Activated T-cell treated with anti-CD3 and anti-CD28 coated beads, Interleukin-2, amount 50 U/mL, for 4 hours (primary cell): Measurements from ENCODE around the gene REG3A. TPM values are rescaled to one million over a fixed set of nuclear protein-coding genes. Genes with fewer than 3 reads are reported as not detected.

Experiments
- ATAC-seq, 2 donors: fragments of 200-7000 bp; cut with Tn5 transposase; one replicate each; pipeline ENCODE4 v1.10.0; 2021
- DNase-seq: peaks from one replicate; pipeline ENCODE4 v3.0.0-alpha.2; 2020
- H3K27me3 Mint-ChIP-seq: one replicate; pipeline ENCODE4 v1.8.0; 2021; ENCODE audit warnings: low read depth, mixed read lengths
- H3K36me3 Mint-ChIP-seq: one replicate; pipeline ENCODE4 v1.8.0; 2022; ENCODE audit warnings: mixed read lengths; ENCODE audit not compliant: insufficient read depth
- H3K4me1 Mint-ChIP-seq: one replicate; pipeline ENCODE4 v1.8.0; 2021; ENCODE audit warnings: low read depth, mixed read lengths
- H3K4me3 Mint-ChIP-seq: one replicate; pipeline ENCODE4 v1.8.0; 2021; ENCODE audit warnings: mild to moderate bottlenecking, moderate library complexity, mixed read lengths
- H3K9me3 Mint-ChIP-seq: one replicate; pipeline ENCODE4 v1.8.0; 2021; ENCODE audit warnings: mixed read lengths
- total RNA-seq, 3 donors: library from RNA; stranded (reverse); gene quantifications; one replicate each; pipeline ENCODE4 v1.2.1, GENCODE V29; 2021

The REG3A gene
- under 1 TPM in 1 of 3 donors, not detected in 2; 0.41 TPM for total RNA-seq

DNA sequence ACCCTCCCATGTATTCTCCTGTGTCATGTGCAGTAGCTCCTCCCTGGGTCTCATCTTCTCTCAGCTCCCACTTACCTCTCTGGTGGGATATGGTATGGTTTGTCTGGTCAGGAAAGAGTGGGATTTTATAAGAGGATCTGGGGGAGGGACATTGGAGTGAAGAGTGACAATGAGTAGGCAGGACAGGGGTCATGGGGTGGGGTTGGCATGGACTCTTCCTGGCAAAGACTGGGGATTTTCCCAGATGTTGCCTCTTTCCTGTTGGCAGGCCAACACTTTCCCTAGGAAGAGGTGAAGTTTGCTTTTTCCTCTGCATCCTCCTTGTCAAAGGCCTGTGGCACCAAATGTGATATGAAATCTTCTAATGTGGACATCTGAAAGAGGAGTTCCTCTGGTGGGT is at the start of gene REG3A:
Gene REG3A, minus strand, starts transcription at position 101 of the 400 bp plus-strand sequence. CDS start 348 bp downstream, outside the sequence.
- ATAC-seq (no peak), DNase-seq (no peak)
- H3K4me3 Mint-ChIP-seq: no peak within 1 kb of the TSS
- no peaks in the 10 kb centered on the region for H3K4me1 Mint-ChIP-seq
- H3K36me3 Mint-ChIP-seq: no peaks in the 10 kb centered on the region
- peaks cover 12% of the 10 kb centered on the region for H3K9me3 Mint-ChIP-seq
- no peaks in the 10 kb centered on the region for H3K27me3 Mint-ChIP-seq

DNA sequence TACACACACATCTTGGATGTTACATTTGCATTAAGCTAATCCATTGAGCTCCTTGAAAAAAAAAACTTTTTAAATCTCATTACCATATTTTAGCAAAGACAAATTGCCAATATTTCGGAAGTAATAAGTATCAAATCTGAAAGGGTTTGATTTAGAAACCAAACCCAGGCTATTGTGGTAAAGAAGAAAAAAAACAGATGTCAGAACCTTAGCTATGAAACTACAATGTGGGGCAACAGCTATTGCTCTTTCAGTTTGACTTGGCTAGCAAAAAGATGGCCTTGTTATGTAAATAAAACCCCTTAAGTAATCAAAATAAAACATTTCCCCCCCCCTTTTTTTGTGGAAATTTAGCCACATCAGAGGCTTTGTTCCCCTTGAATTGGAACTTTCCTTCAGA is 41.2 kb upstream of the REG3A start:
- Mint-ChIP-seq H3K27me3 (no peaks in the 10 kb centered on the region), H3K9me3 (peaks cover 7% of the 10 kb centered on the region), H3K4me3 (no peak overlapping the region), H3K4me1 (no peaks in the 10 kb centered on the region), H3K36me3 (no peaks in the 10 kb centered on the region)
- DNase-seq: no peak
- no peak for ATAC-seq

DNA sequence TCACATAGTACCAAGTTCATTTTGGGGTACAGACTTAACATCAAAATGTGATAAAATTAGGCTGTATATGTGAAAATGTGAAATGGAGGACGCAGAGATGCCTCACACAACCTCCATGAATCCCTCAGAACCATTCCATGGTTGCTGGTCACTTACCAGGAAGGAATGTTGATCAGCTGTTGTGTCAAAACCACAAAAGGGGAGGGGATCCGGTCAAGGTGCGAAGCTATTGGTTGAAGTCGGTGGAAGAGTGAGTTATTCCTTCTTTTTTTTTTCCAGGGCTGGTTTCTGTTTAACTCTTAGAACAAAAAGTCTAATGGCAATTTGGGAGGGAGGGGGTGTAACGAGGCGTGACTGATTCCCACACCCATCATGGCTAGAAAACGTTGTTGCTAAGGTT is 32.3 kb upstream of the REG3A start:
- Mint-ChIP-seq H3K36me3 (no peaks in the 10 kb centered on the region), H3K9me3 (no peaks in the 10 kb centered on the region), H3K4me1 (no peaks in the 10 kb centered on the region), H3K4me3 (no peak overlapping the region), H3K27me3 (no peaks in the 10 kb centered on the region)
- ATAC-seq (no peak), DNase-seq (no peak)

DNA sequence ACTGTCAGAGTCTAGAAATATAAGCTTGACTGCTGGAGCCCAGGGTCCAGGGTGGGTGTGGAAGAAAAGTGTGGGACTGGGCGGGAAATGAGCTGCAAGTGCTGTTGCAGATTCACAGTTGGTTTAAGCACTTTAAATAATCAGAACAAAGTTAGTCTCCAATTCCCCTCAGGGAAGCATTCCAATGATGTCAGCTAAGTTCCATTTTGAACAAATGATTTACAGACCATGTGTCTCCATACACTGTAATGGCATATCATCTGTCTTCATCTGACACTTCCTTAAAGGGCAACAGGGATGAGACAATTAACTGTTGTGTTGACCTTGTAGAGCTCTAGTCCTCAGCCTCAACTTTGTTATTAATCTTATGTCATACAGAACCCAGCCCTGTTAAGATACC is 31.5 kb upstream of the REG3A start:
- Mint-ChIP-seq H3K9me3 (peaks cover 1% of the 10 kb centered on the region), H3K27me3 (no peaks in the 10 kb centered on the region), H3K36me3 (no peaks in the 10 kb centered on the region), H3K4me3 (no peak overlapping the region), H3K4me1 (no peaks in the 10 kb centered on the region)
- DNase-seq (no peak), ATAC-seq (no peak)

DNA sequence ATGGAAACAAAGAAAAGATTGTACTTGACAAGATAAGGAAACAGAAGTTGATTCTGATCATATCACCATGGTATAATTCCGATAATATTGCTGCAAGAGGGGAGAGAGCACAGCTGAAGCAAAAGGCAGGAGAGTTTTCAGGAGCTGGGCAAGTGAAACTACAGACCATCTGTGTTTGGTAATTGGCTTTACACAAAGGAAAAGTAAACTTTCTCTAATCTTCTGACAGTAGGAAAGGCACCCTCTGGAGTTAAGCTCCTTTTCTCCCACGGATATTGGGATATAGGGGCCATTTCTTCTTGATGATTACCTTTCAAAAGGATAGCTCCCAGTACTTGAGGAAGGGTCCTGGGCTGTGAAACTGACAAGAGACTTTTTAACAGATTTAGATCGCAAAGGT is 29.9 kb upstream of the REG3A start:
- peaks cover 13% of the 10 kb centered on the region for H3K9me3 Mint-ChIP-seq
- H3K4me1 Mint-ChIP-seq: no peaks in the 10 kb centered on the region
- no peak overlapping the region for H3K4me3 Mint-ChIP-seq
- no peak for DNase-seq
- no peaks in the 10 kb centered on the region for H3K36me3 Mint-ChIP-seq
- no peak for ATAC-seq
- no peaks in the 10 kb centered on the region for H3K27me3 Mint-ChIP-seq

DNA sequence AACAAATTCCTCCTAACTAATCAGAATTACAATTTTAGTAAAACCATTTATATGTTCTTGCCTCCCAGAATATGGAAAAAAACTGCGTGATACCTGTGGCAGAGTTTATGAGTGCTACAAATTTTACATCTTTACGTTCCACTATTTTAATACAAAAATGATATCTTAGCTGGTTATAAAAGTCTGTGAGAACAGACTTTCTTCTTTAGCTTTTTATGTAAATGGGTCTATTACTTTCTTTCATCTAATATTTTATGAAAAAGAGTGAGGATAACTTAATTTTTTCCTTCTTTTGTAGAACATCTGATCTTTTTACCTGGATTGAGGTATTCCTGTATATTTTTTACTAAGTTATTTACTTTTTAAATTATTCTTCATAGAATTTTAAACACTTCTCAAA is 22.1 kb upstream of the REG3A start:
- Mint-ChIP-seq H3K36me3 (no peaks in the 10 kb centered on the region), H3K27me3 (no peaks in the 10 kb centered on the region), H3K9me3 (peaks cover 43% of the 10 kb centered on the region), H3K4me3 (no peak overlapping the region), H3K4me1 (no peaks in the 10 kb centered on the region)
- no peak for ATAC-seq
- no peak for DNase-seq

DNA sequence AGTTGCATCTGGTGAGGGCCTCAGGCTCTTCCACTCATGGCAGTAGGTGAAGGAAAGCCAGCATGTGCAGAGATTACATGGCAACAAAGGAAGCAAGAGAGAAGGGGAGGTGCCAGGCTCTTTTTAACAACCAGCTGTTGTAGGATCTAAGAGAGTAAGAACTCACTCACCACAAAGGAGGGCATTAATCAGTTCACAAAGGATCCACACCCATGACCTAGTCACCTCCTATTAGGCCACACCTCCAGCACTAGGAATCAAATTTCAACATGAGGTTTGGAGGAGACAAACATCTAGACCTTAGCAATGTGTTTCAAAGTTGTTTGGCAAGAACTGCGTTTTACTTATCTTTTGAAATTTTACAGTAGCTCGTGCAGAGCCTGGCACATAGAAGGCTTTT is 20.5 kb upstream of the REG3A start:
- peaks cover 38% of the 10 kb centered on the region for H3K9me3 Mint-ChIP-seq
- DNase-seq: no peak
- ATAC-seq: no peak
- no peaks in the 10 kb centered on the region for H3K27me3 Mint-ChIP-seq
- no peaks in the 10 kb centered on the region for H3K36me3 Mint-ChIP-seq
- no peaks in the 10 kb centered on the region for H3K4me1 Mint-ChIP-seq
- no peak overlapping the region for H3K4me3 Mint-ChIP-seq

DNA sequence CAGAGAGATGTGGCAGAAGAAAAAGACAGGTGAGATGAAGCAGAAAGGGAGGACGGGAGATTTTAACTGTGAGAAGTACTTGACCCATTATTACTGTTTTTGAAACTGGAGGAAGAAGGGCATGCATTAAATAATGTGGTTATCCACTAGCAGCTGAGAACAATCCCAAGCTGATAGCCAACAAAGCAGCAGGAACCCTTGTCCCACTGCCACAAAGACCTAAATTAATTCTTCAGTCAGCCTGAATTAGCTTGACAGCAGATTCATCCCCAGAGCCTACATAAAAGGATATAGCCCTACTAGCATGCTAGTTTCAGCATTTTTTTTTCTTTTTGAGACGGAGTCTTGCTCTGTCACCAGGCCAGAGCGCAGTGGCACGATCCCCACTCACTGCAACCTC is 19.5 kb upstream of the REG3A start:
- Mint-ChIP-seq H3K27me3 (no peaks in the 10 kb centered on the region), H3K9me3 (peaks cover 31% of the 10 kb centered on the region), H3K36me3 (no peaks in the 10 kb centered on the region), H3K4me3 (no peak overlapping the region), H3K4me1 (no peaks in the 10 kb centered on the region)
- no peak for ATAC-seq
- no peak for DNase-seq

DNA sequence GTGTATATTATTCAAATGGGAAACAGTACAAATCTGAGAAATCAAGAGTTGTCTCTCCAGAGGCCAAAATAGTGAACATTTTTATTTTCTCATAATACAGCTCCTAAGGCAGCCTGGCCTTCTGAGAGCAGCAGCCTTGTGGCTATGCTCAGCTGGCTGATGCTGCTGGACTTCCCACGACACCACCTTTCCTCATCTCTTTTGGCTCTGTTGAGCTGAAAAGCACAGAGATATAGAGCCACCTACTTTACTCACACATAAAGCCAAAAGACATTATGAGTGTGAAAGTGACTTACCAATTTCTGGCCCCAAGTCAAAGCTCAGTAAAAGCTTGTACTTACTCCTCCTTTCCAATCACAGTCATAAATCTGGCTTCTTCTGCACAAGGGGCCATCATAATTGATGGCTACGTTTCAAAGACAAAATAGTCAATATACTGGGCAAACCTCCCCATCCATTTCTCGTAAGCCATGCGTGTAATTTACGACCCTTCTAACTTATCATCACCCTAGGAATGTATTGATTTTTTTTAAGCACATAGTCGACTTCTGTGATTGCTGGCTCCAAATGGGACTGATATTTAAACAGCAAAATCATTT is 18.6 kb upstream of the REG3A start:
- no peaks in the 10 kb centered on the region for H3K27me3 Mint-ChIP-seq
- no peak for DNase-seq
- no peak overlapping the region for H3K4me3 Mint-ChIP-seq
- H3K36me3 Mint-ChIP-seq: no peaks in the 10 kb centered on the region
- H3K9me3 Mint-ChIP-seq: peaks cover 30% of the 10 kb centered on the region
- no peak for ATAC-seq
- no peaks in the 10 kb centered on the region for H3K4me1 Mint-ChIP-seq

DNA sequence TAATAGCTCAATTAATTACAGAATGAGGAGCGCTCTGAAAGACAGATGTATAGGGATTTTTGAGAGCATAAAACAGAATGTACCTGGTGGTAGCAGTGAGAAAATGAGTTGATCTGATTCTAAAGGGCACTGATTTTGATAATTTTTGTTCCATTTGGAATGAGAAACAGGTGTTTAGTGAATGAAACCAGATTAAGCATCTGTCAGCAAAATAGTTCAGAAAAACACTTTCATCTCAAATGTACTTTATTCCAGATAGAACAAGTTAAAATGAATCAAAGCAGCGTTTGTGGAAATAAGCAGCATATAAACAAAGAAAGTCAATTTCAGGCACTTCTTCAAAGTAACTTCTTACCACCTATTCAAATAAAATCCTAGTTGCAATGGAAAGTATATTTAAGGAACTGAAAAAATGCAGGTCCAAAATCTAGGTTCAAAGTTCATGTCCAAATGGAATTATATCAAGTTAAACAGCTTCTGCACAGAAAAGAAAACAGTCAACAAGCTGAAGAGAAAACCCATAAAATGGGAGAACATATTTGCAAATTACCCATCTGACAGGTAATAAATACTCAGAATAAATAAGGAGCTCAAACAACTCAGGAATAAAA is 11.9 kb upstream of the REG3A start:
- Mint-ChIP-seq H3K4me1 (no peaks in the 10 kb centered on the region), H3K4me3 (no peak overlapping the region), H3K36me3 (no peaks in the 10 kb centered on the region), H3K9me3 (peaks cover 7% of the 10 kb centered on the region), H3K27me3 (no peaks in the 10 kb centered on the region)
- DNase-seq (no peak), ATAC-seq (no peak)

DNA sequence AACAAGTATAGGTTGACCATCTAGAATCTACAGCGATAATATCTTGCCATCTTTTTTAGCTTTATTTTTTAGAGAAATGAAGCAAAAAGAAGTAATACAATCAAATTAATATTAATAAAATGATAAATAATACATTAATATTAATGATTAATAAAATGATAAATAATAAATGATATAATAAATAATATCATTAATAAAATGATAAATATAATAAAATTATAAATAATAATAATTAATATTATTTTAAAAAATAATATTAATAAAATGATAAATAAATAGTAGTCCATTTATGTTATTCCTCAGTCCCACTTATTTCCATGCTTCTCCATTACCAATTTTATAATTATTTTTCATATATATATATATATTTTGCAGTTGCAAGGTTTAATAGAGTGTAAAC is 3.2 kb upstream of the REG3A start:
- Mint-ChIP-seq H3K4me1 (no peaks in the 10 kb centered on the region), H3K36me3 (no peaks in the 10 kb centered on the region), H3K4me3 (no peak overlapping the region), H3K9me3 (peaks cover 9% of the 10 kb centered on the region), H3K27me3 (no peaks in the 10 kb centered on the region)
- DNase-seq: no peak
- ATAC-seq: no peak

DNA sequence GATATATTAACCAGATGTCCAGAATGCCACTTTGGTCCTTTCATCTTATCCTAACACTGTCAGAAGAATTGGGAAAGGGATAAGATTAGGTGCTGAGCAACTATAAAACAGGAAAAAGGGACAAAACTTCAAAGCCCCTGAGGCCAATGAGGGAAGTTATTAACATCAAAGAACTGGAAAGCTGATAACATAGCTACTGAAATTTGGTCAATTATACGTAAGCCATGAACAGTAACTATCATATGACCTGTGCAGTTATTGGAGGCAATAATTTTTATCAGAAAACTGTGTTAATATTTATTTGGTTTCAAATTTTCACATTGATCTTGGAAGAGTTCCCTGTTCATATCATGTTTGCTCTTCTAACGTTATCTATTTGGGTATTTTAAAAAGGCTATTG is 2.6 kb upstream of the REG3A start:
- H3K9me3 Mint-ChIP-seq: peaks cover 9% of the 10 kb centered on the region
- no peaks in the 10 kb centered on the region for H3K4me1 Mint-ChIP-seq
- H3K4me3 Mint-ChIP-seq: no peak overlapping the region
- H3K36me3 Mint-ChIP-seq: no peaks in the 10 kb centered on the region
- ATAC-seq (no peak), DNase-seq (no peak)
- no peaks in the 10 kb centered on the region for H3K27me3 Mint-ChIP-seq

DNA sequence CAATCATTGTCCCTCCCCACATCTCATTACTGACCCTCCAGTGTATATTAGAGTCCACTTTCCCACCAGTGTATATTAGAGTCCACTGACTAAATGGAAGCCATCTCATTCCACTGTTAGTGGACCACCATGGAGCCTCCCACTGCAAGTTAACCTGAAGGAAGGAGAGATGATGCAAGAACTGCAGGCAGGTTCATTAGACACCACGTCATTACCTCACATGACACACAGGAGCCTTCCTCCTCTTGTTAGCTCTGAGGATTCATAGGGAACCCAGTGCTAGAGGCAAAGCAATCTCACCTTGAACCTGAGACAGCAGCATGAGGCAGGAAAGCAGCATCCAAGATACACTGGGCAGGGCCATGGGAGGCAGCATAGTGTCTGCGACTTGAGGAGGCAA is 523 bp downstream of the REG3A start:
- H3K4me3 Mint-ChIP-seq: no peak overlapping the region
- ATAC-seq (no peak), DNase-seq (no peak)
- H3K9me3 Mint-ChIP-seq: peaks cover 8% of the 10 kb centered on the region
- no peaks in the 10 kb centered on the region for H3K36me3 Mint-ChIP-seq
- H3K27me3 Mint-ChIP-seq: no peaks in the 10 kb centered on the region
- H3K4me1 Mint-ChIP-seq: no peaks in the 10 kb centered on the region

DNA sequence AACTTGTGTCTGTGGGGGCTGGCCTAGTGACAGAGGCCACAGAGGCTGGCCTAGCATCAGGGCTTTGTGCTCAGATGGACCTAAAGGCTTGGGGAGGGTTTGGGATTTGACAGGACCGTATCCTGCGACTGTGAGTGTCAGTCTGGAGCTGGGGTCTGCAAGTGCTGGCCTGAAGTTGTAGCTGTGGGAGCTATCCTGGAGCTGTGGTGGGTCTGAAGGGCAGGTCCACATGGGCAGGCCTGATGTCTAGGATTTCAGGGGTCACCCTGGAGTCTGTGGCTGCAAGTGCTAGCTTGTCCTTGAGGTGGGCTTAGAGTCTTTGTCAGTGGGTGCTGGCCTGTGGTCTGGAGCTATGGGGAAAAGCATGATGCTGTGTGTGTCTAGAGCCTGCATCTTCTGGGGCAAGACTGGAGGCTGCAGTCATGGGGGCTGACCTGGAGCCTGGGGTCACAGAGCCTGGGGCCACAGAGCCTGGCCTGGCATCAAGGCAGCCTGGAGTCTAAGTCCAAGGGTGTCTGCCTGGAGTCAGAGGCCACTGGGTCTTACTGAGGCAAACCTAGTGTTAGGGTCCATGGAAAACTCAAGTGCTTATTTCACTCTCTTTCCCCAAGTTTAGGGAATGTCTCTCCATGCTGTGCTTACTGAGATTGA is 3.6 kb downstream of the REG3A start:
- no peak for DNase-seq
- no peaks in the 10 kb centered on the region for H3K36me3 Mint-ChIP-seq
- H3K27me3 Mint-ChIP-seq: no peaks in the 10 kb centered on the region
- no peaks in the 10 kb centered on the region for H3K4me1 Mint-ChIP-seq
- peaks cover 10% of the 10 kb centered on the region for H3K9me3 Mint-ChIP-seq
- ATAC-seq: no peak
- no peak overlapping the region for H3K4me3 Mint-ChIP-seq

DNA sequence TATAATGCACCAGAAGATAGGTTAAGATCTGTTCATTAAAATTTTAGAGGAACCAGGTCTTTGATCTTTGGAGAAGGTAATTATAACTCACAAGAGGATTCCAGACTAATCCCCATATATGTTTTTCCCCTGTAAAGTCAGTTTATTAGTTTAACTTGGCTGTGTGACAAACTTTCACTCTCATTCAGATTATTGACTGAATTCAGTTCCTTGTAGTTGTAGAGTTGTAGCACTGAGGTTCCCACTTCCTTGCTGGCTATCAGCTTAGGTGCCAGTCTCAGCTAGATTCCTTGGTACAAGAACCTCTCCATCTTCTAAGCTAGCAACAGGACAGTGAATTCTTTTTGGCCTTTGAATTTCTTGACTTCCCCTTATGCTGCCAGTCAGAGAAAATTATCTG is 20.1 kb downstream of the REG3A start:
- no peaks in the 10 kb centered on the region for H3K27me3 Mint-ChIP-seq
- no peaks in the 10 kb centered on the region for H3K4me1 Mint-ChIP-seq
- no peak for ATAC-seq
- no peak overlapping the region for H3K4me3 Mint-ChIP-seq
- no peaks in the 10 kb centered on the region for H3K36me3 Mint-ChIP-seq
- no peak for DNase-seq
- H3K9me3 Mint-ChIP-seq: peaks cover 5% of the 10 kb centered on the region
